PC-9 (cell line): Measurements from ENCODE around the gene CCL11.

Experiments used
- EZH2 ChIP-seq: fragments of 200-600 bp; sonication (generic); IDR thresholded peaks from 2 replicates; pipeline ENCODE4 v1.8.0; 2017; ENCODE audit warnings: antibody characterized with exemption, low read depth
- TF ChIP-seq, protein P1 (sequence below): fragments of 200-600 bp; sonication (generic); conservative IDR thresholded peaks from 2 replicates; pipeline ENCODE4 v1.6.1; 2017; ENCODE audit warnings: mixed run types, antibody characterized with exemption, mild to moderate bottlenecking, moderate library complexity

DNA sequence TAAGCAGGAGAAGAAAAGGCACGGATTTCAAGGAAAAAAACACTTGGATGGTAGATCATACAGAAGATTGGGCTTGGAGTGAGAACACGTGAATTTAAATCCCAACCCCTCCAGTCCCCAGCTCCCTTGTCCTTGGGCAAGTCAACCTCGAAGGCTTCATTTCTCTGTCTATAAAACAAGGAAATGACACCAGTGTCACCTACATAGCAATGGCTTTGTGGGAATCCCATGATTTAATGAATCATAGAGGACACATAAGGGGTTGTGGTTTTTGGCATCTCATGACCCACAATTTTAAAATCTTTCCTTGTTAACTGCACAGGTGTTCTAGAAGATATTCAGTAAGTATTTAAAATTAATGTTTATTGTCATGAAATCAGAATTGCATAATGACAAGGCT, 38.7 kb upstream of the CCL11 start:
- TF ChIP-seq, protein P1, sequence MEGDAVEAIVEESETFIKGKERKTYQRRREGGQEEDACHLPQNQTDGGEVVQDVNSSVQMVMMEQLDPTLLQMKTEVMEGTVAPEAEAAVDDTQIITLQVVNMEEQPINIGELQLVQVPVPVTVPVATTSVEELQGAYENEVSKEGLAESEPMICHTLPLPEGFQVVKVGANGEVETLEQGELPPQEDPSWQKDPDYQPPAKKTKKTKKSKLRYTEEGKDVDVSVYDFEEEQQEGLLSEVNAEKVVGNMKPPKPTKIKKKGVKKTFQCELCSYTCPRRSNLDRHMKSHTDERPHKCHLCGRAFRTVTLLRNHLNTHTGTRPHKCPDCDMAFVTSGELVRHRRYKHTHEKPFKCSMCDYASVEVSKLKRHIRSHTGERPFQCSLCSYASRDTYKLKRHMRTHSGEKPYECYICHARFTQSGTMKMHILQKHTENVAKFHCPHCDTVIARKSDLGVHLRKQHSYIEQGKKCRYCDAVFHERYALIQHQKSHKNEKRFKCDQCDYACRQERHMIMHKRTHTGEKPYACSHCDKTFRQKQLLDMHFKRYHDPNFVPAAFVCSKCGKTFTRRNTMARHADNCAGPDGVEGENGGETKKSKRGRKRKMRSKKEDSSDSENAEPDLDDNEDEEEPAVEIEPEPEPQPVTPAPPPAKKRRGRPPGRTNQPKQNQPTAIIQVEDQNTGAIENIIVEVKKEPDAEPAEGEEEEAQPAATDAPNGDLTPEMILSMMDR = no peak
- no peak for TF ChIP-seq EZH2
